HepG2 (cell line): Measurements from ENCODE around the gene RAPH1. TPM values are rescaled to one million over a fixed set of nuclear protein-coding genes. Genes with fewer than 3 reads are reported as not detected.

Source experiments
- EED ChIP-seq: sonication (generic); formaldehyde crosslinking; IDR thresholded peaks from 2 replicates; pipeline ENCODE4 v1.5.0; 2020; ENCODE audit warnings: mild to moderate bottlenecking, missing genetic modification reagents
- ETV5 ChIP-seq: IDR thresholded peaks from 2 replicates; pipeline ENCODE4 v1.6.1; 2018; ENCODE audit warnings: missing biosample characterization, missing genetic modification reagents, inconsistent platforms, borderline replicate concordance
- GABPA ChIP-seq, 2 experiments: IDR thresholded peaks; 2 replicates each; pipeline ENCODE4 v1.6.1; 2011 to 2016; ENCODE audit warnings: low read depth in 2 of 2, low read length in 1 of 2, missing biosample characterization in 1 of 2, missing genetic modification characterization in 1 of 2
- HDAC2 ChIP-seq: sonication (generic); formaldehyde crosslinking; IDR thresholded peaks from 2 replicates; pipeline ENCODE4 v1.4.0; 2020; ENCODE audit warnings: missing genetic modification reagents
- HIVEP1 ChIP-seq: sonication (generic); formaldehyde crosslinking; IDR thresholded peaks from 2 replicates; pipeline ENCODE4 v1.4.0; 2020; ENCODE audit warnings: mild to moderate bottlenecking, missing genetic modification reagents
- KAT8 ChIP-seq: IDR thresholded peaks from 2 replicates; pipeline ENCODE4 v1.6.1; 2016; ENCODE audit warnings: missing genetic modification reagents, missing compliant biosample characterization
- KDM4B ChIP-seq: sonication (generic); formaldehyde crosslinking; IDR thresholded peaks from 2 replicates; pipeline ENCODE4 v1.4.0; 2020; ENCODE audit warnings: missing genetic modification reagents
- RELA ChIP-seq: sonication (generic); formaldehyde crosslinking; IDR thresholded peaks from 2 replicates; pipeline ENCODE4 v1.4.0; 2020; ENCODE audit warnings: missing genetic modification reagents
- SPEN ChIP-seq: sonication (generic); formaldehyde crosslinking; IDR thresholded peaks from 2 replicates; pipeline ENCODE4 v1.5.1; 2020; ENCODE audit warnings: low read depth, mild to moderate bottlenecking, missing genetic modification reagents
- THAP11 ChIP-seq: IDR thresholded peaks from 2 replicates; pipeline ENCODE4 v1.6.1; 2016; ENCODE audit warnings: missing biosample characterization, missing genetic modification reagents
- TOPORS ChIP-seq: sonication (generic); formaldehyde crosslinking; IDR thresholded peaks from 2 replicates; pipeline ENCODE4 v1.8.0; 2023; ENCODE audit warnings: mild to moderate bottlenecking, missing genetic modification reagents
- ZNF12 ChIP-seq: sonication (generic); formaldehyde crosslinking; IDR thresholded peaks from 2 replicates; pipeline ENCODE4 v1.5.0; 2020; ENCODE audit warnings: missing genetic modification reagents
- ZNF749 ChIP-seq: sonication (generic); formaldehyde crosslinking; IDR thresholded peaks from 2 replicates; pipeline ENCODE4 v1.8.0; 2022; ENCODE audit warnings: mild to moderate bottlenecking, missing genetic modification reagents, moderate library complexity, borderline replicate concordance
- polyA plus RNA-seq, 8 experiments: library from polyadenylated mRNA; depleted of rRNA in 3 of 8; stranded (reverse) in 7 of 8; unstranded in 1 of 8; fragments of >200 nt; fragmentation: Illumina TruSeq in 4 of 8; extraction: Trizol in 4 of 8; gene quantifications; 2 replicates each; pipeline versions ENCODE4 v1.2.1 to v1.2.3, GENCODE V29; 2011 to 2016; ENCODE audit warnings: low read depth in 4 of 8, missing spikeins in 1 of 8, mixed read lengths in 1 of 8; ENCODE audit not compliant: insufficient read depth in 1 of 8
- total RNA-seq, 5 experiments: library from RNA; depleted of rRNA; stranded (reverse); fragments of >200 nt; fragmentation: Illumina TruSeq; extraction: Trizol; gene quantifications; 2 replicates each; pipeline ENCODE4 v1.2.3, GENCODE V29; 2016; ENCODE audit warnings: low read depth in 1 of 5
- TF ChIP-seq, protein P1 (sequence below): sonication (generic); formaldehyde crosslinking; conservative IDR thresholded peaks from 2 replicates; pipeline ENCODE4 v1.8.1; 2023; ENCODE audit warnings: missing genetic modification reagents
- TF ChIP-seq, protein P2 (sequence below): fragments of 450-650 bp; IDR thresholded peaks from 2 replicates; pipeline ENCODE4 v1.6.1; 2017
- TF ChIP-seq, protein P3 (sequence below): sonication (generic); formaldehyde crosslinking; IDR thresholded peaks from 2 replicates; pipeline ENCODE4 v1.9.0; 2022; ENCODE audit warnings: missing genetic modification reagents, mild to moderate bottlenecking, borderline replicate concordance
- TF ChIP-seq, protein P4 (sequence below): sonication (generic); formaldehyde crosslinking; IDR thresholded peaks from 2 replicates; pipeline ENCODE4 v1.8.0; 2022; ENCODE audit warnings: missing genetic modification reagents, mild to moderate bottlenecking, inconsistent platforms, borderline replicate concordance
- TF ChIP-seq, protein P5 (sequence below): sonication (generic); formaldehyde crosslinking; IDR thresholded peaks from 2 replicates; pipeline ENCODE4 v1.5.1; 2020; ENCODE audit warnings: mild to moderate bottlenecking, missing genetic modification reagents, borderline replicate concordance

Gene RAPH1
- total and polyA plus RNA-seq, 2 of the 13 experiments (the other 11 are each of a cell fraction or from before 2014, with no cell fraction given), result 5.3 to 6.7 TPM

DNA sequence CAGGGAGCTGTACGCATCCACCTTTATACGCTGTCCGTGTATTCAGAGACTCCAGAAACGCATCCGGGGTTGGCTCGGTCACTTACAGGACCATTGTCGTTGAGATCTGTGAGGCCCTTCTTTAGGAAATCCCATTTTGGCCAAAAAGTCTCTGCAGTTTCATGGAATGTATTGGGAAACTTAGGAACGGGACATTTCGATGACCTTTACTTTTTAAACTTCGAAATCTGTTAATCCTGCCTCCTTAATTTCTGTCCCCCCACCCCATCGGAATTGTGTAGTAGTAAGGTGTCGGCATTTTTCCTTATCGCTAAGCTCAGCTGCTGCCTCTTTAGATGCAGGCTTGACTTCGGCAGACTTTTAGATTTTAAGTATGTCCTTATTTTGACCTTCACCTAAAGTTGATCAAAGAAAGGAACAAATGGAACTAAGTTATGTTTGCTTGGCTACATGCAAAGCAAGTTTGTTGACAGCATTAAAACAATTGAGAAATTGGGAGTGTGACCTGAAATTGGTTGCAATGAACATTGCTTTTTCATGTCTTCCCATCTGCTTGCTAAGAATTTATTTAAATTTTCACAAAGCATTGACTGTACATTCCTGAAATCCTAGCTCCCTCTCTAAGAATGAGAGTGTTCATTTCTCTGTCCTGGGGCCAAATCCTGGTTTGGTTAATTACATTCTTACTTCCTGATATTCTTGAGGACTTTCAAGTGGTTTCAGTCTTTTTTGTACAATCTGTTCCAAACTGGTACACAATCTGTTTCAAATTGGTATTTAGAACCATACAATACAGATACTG, 884 bp upstream of the RAPH1 start (continued):
- TF ChIP-seq, protein P1, sequence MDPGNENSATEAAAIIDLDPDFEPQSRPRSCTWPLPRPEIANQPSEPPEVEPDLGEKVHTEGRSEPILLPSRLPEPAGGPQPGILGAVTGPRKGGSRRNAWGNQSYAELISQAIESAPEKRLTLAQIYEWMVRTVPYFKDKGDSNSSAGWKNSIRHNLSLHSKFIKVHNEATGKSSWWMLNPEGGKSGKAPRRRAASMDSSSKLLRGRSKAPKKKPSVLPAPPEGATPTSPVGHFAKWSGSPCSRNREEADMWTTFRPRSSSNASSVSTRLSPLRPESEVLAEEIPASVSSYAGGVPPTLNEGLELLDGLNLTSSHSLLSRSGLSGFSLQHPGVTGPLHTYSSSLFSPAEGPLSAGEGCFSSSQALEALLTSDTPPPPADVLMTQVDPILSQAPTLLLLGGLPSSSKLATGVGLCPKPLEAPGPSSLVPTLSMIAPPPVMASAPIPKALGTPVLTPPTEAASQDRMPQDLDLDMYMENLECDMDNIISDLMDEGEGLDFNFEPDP, result no peak
- TF ChIP-seq, protein P2, sequence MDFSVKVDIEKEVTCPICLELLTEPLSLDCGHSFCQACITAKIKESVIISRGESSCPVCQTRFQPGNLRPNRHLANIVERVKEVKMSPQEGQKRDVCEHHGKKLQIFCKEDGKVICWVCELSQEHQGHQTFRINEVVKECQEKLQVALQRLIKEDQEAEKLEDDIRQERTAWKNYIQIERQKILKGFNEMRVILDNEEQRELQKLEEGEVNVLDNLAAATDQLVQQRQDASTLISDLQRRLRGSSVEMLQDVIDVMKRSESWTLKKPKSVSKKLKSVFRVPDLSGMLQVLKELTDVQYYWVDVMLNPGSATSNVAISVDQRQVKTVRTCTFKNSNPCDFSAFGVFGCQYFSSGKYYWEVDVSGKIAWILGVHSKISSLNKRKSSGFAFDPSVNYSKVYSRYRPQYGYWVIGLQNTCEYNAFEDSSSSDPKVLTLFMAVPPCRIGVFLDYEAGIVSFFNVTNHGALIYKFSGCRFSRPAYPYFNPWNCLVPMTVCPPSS, result no peak
- TF ChIP-seq TOPORS, result no peak; the same call in 1 of the 2 replicates
- no peak for TF ChIP-seq SPEN (CRISPR knock-in tag)
- TF ChIP-seq ETV5 (CRISPR knock-in tag), result no peak
- TF ChIP-seq, protein P3, sequence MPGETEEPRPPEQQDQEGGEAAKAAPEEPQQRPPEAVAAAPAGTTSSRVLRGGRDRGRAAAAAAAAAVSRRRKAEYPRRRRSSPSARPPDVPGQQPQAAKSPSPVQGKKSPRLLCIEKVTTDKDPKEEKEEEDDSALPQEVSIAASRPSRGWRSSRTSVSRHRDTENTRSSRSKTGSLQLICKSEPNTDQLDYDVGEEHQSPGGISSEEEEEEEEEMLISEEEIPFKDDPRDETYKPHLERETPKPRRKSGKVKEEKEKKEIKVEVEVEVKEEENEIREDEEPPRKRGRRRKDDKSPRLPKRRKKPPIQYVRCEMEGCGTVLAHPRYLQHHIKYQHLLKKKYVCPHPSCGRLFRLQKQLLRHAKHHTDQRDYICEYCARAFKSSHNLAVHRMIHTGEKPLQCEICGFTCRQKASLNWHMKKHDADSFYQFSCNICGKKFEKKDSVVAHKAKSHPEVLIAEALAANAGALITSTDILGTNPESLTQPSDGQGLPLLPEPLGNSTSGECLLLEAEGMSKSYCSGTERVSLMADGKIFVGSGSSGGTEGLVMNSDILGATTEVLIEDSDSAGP, result no peak
- TF ChIP-seq KAT8 (CRISPR knock-in tag), result no peak
- TF ChIP-seq, protein P4, sequence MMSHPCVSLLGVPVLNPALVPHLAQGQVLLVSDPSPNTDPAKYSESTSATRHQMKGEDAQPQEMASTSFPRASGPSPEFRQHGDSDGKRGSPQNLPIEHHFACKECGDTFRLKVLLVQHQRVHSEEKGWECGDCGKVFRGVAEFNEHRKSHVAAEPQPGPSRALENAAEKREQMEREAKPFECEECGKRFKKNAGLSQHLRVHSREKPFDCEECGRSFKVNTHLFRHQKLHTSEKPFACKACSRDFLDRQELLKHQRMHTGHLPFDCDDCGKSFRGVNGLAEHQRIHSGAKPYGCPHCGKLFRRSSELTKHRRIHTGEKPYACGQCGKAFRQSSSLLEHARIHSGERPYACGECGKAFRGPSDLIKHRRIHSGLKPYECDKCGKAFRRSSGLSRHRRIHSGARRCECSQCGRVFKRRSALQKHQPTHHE (CRISPR knock-in tag), result peak; percentile 54; the same call in 1 of the 2 replicates
- TF ChIP-seq GABPA (IDR thresholded peaks at IDR 0.05; ENCODE audit: low read depth, low read length), result no peak
- TF ChIP-seq GABPA (CRISPR knock-in tag; IDR thresholded peaks at IDR 0.05; ENCODE audit: low read depth), result no peak
- TF ChIP-seq KDM4B, result no peak
- no peak for TF ChIP-seq RELA
- TF ChIP-seq, protein P5, sequence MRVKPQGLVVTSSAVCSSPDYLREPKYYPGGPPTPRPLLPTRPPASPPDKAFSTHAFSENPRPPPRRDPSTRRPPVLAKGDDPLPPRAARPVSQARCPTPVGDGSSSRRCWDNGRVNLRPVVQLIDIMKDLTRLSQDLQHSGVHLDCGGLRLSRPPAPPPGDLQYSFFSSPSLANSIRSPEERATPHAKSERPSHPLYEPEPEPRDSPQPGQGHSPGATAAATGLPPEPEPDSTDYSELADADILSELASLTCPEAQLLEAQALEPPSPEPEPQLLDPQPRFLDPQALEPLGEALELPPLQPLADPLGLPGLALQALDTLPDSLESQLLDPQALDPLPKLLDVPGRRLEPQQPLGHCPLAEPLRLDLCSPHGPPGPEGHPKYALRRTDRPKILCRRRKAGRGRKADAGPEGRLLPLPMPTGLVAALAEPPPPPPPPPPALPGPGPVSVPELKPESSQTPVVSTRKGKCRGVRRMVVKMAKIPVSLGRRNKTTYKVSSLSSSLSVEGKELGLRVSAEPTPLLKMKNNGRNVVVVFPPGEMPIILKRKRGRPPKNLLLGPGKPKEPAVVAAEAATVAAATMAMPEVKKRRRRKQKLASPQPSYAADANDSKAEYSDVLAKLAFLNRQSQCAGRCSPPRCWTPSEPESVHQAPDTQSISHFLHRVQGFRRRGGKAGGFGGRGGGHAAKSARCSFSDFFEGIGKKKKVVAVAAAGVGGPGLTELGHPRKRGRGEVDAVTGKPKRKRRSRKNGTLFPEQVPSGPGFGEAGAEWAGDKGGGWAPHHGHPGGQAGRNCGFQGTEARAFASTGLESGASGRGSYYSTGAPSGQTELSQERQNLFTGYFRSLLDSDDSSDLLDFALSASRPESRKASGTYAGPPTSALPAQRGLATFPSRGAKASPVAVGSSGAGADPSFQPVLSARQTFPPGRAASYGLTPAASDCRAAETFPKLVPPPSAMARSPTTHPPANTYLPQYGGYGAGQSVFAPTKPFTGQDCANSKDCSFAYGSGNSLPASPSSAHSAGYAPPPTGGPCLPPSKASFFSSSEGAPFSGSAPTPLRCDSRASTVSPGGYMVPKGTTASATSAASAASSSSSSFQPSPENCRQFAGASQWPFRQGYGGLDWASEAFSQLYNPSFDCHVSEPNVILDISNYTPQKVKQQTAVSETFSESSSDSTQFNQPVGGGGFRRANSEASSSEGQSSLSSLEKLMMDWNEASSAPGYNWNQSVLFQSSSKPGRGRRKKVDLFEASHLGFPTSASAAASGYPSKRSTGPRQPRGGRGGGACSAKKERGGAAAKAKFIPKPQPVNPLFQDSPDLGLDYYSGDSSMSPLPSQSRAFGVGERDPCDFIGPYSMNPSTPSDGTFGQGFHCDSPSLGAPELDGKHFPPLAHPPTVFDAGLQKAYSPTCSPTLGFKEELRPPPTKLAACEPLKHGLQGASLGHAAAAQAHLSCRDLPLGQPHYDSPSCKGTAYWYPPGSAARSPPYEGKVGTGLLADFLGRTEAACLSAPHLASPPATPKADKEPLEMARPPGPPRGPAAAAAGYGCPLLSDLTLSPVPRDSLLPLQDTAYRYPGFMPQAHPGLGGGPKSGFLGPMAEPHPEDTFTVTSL, result peak; percentile 52; the same call in 1 of the 2 replicates
- no peak for TF ChIP-seq ZNF12 (CRISPR knock-in tag)
- TF ChIP-seq ZNF749, result peak; percentile 92; the same call in 1 of the 2 replicates
- peak; percentile 29; the same call in 1 of the 2 replicates for TF ChIP-seq HDAC2
- no peak for TF ChIP-seq EED (CRISPR knock-in tag)
- no peak for TF ChIP-seq THAP11 (CRISPR knock-in tag)
- TF ChIP-seq HIVEP1 (CRISPR knock-in tag), result peak; percentile 49
